Right atrium auricular region (tissue), 2 donors: ENCODE data around the gene PTPRD. TPM values are rescaled to one million over a fixed set of nuclear protein-coding genes. Genes with fewer than 3 reads are reported as not detected.

Source experiments
- DNase-seq: peaks from one replicate; pipeline ENCODE4 v3.0.0-alpha.2; 2019; ENCODE audit warnings: low spot score
- H3K27ac ChIP-seq, 2 donors: fragments of 200-600 bp; sonication (generic); 1 replicate in 1 of 2; 2 replicates in 1 of 2; pipeline ENCODE4 v1.5.1; 2016 to 2019
- H3K27me3 ChIP-seq, 2 donors: fragments of 200-600 bp; sonication (generic); one replicate each; pipeline versions ENCODE4 v1.5.1 to v1.6.0; 2017 to 2019
- H3K36me3 ChIP-seq: fragments of 200-600 bp; sonication (generic); one replicate; pipeline ENCODE4 v1.5.1; 2016
- H3K4me1 ChIP-seq, 2 donors: fragments of 200-600 bp; sonication (generic); one replicate each; pipeline versions ENCODE4 v1.5.1 to v1.6.0; 2017 to 2019
- H3K4me3 ChIP-seq, 2 donors: fragments of 200-600 bp; sonication (generic); 1 replicate in 1 of 2; 2 replicates in 1 of 2; pipeline ENCODE4 v1.5.1; 2017 to 2019; ENCODE audit warnings: mild to moderate bottlenecking in 1 of 2, moderate library complexity in 1 of 2
- H3K9me3 ChIP-seq, 2 donors: fragments of 200-600 bp; sonication (generic); one replicate each; pipeline ENCODE4 v1.5.1; 2019
- total RNA-seq, 2 donors: library from RNA; depleted of rRNA; stranded (reverse); fragments of >200 nt; gene quantifications; one replicate each; pipeline ENCODE4 v1.1.0, GENCODE V29; 2016
- TF ChIP-seq, protein P1 (sequence below), 2 donors: fragments of 200-600 bp; sonication (generic); IDR thresholded peaks; one replicate each; pipeline ENCODE4 v1.5.1; 2019; ENCODE audit warnings: antibody characterized with exemption in 2 of 2

PTPRD gene
- total RNA-seq, 2 donors from 2014 or later = 5.5 to 6.6 TPM

DNA sequence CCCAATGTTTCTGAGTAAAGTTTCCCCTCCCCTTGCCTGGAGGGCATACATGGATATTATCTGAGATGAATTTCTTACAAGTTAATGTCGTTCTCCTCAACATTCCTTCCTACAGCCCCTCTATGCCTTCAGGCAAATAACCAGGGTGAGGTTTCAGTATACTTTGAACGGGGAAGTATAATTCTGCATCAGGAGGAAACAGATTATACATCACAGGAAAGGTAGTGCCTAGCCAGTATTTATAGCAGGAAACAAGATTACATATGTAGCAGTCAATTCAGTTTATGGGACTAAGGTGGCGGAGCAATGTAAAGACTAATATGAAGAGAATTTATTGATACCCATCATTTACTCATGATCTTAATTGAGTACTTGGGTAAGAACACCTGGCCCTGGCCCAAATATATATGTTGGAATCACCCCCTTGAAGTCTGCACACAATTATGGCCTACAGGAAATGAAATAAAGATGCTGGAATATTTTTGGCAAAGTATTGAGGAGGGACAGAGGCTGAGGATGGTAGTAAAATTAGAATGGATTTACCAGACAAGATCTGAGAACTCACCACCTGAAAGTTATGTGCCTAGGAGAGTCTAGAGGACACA lies 661.1 kb downstream of the PTPRD start:
- no peaks in the 10 kb centered on the region for H3K9me3 ChIP-seq
- no peaks in the 10 kb centered on the region for H3K36me3 ChIP-seq
- H3K4me3 ChIP-seq = no peak overlapping the region
- TF ChIP-seq, protein P1, sequence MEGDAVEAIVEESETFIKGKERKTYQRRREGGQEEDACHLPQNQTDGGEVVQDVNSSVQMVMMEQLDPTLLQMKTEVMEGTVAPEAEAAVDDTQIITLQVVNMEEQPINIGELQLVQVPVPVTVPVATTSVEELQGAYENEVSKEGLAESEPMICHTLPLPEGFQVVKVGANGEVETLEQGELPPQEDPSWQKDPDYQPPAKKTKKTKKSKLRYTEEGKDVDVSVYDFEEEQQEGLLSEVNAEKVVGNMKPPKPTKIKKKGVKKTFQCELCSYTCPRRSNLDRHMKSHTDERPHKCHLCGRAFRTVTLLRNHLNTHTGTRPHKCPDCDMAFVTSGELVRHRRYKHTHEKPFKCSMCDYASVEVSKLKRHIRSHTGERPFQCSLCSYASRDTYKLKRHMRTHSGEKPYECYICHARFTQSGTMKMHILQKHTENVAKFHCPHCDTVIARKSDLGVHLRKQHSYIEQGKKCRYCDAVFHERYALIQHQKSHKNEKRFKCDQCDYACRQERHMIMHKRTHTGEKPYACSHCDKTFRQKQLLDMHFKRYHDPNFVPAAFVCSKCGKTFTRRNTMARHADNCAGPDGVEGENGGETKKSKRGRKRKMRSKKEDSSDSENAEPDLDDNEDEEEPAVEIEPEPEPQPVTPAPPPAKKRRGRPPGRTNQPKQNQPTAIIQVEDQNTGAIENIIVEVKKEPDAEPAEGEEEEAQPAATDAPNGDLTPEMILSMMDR (IDR thresholded peaks at IDR 0.05) = no peak
- no peaks in the 10 kb centered on the region for H3K27me3 ChIP-seq
- no peaks in the 10 kb centered on the region for H3K4me1 ChIP-seq
- DNase-seq = no peak
- no peak overlapping the region for H3K27ac ChIP-seq

GRCh38 chr9:9950813-9951212 lies 662.0 kb downstream of the PTPRD start:
- DNase-seq = no peak
- H3K27ac ChIP-seq = no peak overlapping the region
- TF ChIP-seq, protein P1 (IDR thresholded peaks at IDR 0.05) = no peak
- no peaks in the 10 kb centered on the region for H3K36me3 ChIP-seq
- H3K4me1 ChIP-seq = no peaks in the 10 kb centered on the region
- H3K9me3 ChIP-seq = no peaks in the 10 kb centered on the region
- no peaks in the 10 kb centered on the region for H3K27me3 ChIP-seq
- no peak overlapping the region for H3K4me3 ChIP-seq

DNA sequence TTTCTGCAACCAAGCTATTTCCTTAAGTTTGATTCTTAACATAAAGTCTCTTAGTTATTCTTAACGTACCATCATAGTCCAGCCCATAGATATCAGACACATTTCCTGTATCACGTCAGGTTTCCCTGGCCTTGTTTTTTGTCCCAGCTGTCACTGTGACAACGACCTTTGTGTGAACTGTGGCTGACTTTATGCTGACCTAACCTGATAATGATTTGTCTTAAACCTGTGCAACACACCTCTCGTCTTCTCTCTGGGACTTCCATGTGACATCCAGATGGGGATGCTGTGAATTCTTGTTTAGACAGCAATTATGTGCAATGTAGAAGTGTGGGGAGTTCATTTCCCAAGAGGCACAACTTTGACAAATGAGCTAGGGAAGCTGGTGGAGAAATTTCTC lies 662.8 kb downstream of the PTPRD start:
- H3K36me3 ChIP-seq = no peaks in the 10 kb centered on the region
- H3K4me1 ChIP-seq = no peaks in the 10 kb centered on the region
- no peak overlapping the region for H3K27ac ChIP-seq
- DNase-seq = no peak
- TF ChIP-seq, protein P1 (IDR thresholded peaks at IDR 0.05) = no peak
- no peak overlapping the region for H3K4me3 ChIP-seq
- no peaks in the 10 kb centered on the region for H3K27me3 ChIP-seq
- no peaks in the 10 kb centered on the region for H3K9me3 ChIP-seq

GRCh38 chr9:9949368-9949767 lies 663.4 kb downstream of the PTPRD start:
- TF ChIP-seq, protein P1 (IDR thresholded peaks at IDR 0.05) = no peak
- H3K27ac ChIP-seq = no peak overlapping the region
- H3K4me1 ChIP-seq = no peaks in the 10 kb centered on the region
- H3K9me3 ChIP-seq = no peaks in the 10 kb centered on the region
- no peaks in the 10 kb centered on the region for H3K36me3 ChIP-seq
- H3K4me3 ChIP-seq = no peak overlapping the region
- no peak for DNase-seq
- no peaks in the 10 kb centered on the region for H3K27me3 ChIP-seq

DNA sequence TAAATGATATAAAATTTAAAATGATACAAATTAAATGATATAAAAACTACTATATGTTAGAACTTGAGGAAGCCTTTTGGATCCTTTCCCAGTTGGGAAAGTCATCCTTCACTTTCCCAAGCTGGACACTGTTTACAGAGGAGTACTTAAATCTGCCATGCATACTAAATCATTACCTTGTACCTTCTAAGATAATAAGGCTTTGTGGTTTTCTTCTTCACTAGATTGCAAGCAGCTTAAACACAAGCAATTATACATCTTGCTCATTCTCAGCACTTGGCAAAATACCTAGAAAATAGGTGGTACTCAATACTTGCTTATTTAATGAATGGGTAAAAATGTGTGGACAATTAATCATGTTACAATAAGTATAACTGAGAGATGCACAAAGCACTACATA lies 666.8 kb downstream of the PTPRD start:
- Histone ChIP-seq H3K27ac (no peak overlapping the region), H3K4me1 (no peaks in the 10 kb centered on the region), H3K4me3 (no peak overlapping the region), H3K36me3 (no peaks in the 10 kb centered on the region), H3K27me3 (no peaks in the 10 kb centered on the region), H3K9me3 (no peaks in the 10 kb centered on the region)
- TF ChIP-seq, protein P1 (IDR thresholded peaks at IDR 0.05) = no peak
- DNase-seq = no peak
